SH-SY5Y (cell line): ENCODE measurements around the gene TSPO2.

Experiments used
- GATA2 ChIP-seq: IDR thresholded peaks from 2 replicates; pipeline ENCODE4 v1.6.1; 2011; ENCODE audit warnings: mild to moderate bottlenecking, low read depth, low read length
- GATA3 ChIP-seq: IDR thresholded peaks from 2 replicates; pipeline ENCODE4 v1.6.1; 2011; ENCODE audit warnings: low read depth, mild to moderate bottlenecking, low read length, moderate library complexity

GRCh38 chr6:41013466-41014153, 28.7 kb upstream of the TSPO2 start:
- TF ChIP-seq GATA3 (no peak), GATA2 (no peak)
